HG02588 (cell line): Measurements from ENCODE around the gene SPIB.
A peak's percentile ranks its signal among the peaks of the same experiment; 100 is the strongest.
"Not testable (repeated sequence)": the region's sequence is repeated elsewhere in the genome, so short reads cannot be mapped to it uniquely, and the experiment has no call there.

Experiments
- ATAC-seq: cut with Tn5 transposase; IDR thresholded peaks from one replicate; pipeline ENCODE4 v1.9.1; 2021; ENCODE audit warnings: mild to moderate bottlenecking, moderate library complexity; ENCODE audit not compliant: unreplicated experiment

The SPIB gene

DNA sequence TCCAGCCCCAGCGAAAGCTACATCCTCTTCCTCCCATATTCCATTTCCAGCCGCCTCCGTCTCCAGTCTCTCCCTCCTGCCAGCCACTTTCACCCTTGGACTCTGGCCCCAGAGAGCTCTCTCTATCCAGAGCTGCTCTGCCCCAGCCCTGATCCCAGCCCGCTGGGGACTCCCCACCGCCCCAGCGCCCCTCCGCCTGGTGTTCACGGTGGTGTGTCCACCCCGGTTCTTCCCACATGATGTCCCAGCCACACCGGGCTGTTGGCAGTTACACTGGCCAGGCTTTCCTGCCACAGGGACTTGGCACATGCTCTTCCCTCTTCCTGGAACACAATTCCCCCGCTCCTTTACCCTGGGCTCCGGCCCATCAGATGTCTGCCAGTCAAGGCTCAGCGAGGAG, 46.3 kb downstream of the SPIB start:
- ATAC-seq, result no peak

DNA sequence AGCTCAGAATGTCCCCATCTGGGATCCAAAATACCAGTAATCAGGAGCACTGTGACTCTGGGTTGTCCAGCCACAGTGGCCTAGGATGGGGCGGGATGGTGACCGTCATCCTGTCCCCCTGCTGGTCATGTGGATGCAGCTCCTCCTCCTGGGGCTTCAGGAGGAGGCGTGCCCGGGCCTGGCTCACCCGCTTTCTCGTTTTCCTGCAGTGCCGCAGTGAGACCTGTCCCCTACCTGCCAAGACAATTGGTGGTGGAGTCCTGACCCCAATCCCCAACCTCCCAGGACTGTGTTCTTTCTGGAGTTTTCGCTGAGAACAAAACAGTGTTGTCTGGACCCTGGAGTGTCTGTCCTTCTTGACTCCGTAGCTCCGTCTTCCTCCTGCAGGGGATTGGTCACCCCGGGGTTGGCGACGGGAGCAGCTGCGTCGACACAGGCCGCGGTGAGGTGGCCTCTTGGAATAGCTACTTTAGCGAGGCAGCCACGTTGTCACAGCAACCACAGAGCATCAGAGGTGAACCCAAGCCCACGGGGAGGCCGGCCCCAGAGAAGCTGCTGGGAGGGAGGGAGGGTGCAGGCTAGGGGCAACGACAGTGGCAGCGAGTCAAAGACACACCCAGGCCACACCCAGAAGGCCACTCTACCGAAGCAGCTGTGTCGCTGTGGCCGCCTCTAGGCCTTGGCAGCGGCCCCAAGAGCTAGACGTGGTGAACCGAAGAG, 47.4 kb downstream of the SPIB start:
- no peak for ATAC-seq

DNA sequence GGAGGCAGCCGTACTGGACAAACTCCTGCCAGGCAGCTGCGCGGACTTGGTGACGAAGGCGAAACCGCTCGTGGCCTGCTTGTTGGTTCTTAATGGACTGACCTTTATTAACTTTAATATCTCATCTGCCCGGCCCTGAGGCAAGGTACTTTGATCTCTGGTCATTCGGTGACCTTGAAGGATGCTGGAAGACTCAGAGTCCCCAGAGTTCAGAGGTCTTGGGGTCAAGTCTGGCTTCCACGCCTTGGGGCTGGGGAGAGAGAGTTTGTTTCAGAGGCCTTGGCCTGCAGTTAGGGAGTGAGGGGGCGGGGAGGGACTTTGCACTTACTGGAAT, 47.9 kb downstream of the SPIB start:
- no peak for ATAC-seq

DNA sequence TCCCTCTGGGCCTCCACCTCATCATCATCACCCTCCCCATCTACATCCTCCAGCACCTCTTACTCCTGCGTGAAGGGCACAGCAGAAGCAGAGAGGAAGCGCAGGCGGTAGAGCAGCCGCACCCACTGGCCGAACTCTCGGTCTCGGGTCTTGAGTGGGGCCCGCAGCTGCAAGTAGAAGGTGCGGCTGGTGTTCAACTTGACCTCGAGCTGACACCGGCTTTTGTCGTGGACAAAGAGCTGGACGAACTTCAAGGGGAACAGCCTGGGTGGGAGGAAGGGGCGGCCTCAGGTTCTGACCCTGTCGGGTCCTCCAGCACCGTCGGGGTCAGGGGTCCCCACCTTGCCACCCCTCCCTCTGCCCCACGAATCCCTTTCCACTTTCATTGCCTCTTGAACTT, 48.8 kb downstream of the SPIB start:
- no peak for ATAC-seq

DNA sequence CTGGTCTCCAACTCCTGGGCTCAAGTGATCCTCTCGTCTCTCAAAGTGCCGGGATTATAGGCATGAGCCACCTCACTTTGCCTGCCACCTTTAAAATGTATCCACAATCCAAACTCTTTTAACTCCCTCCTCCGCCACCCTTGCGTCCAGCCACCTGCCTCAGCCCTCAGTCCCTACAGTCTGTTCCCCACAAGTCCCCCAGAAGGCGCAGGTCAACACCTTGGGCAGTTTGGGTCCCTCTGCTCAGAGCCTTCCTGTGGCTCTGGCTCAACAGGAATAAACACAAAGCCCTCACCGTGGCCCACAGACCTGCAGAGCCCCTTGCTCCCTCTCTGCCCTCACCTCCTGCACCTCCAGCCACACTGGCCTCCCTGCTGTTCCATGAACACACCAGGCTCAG, 50.1 kb downstream of the SPIB start:
- no peak for ATAC-seq

DNA sequence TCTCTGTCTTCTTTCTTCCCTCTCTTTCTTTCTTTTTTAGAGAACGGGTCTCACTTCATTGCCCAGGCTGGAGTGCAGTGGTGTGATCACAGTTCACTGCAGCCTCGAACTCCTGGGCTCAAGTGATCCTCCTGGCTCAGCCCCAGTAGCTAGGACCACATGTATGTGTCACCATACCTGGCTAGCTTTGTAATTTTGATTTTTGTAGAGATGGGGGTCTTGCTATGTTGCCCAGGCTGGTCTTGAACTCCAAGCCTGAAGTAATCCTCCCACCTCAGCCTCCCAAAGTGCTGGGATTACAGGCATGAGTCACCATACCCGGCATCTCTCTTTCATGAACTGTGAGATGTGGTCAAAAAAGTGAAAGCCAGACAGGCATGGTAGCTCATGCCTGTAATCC, 54.6 kb downstream of the SPIB start:
- not testable (repeated sequence) for ATAC-seq

DNA sequence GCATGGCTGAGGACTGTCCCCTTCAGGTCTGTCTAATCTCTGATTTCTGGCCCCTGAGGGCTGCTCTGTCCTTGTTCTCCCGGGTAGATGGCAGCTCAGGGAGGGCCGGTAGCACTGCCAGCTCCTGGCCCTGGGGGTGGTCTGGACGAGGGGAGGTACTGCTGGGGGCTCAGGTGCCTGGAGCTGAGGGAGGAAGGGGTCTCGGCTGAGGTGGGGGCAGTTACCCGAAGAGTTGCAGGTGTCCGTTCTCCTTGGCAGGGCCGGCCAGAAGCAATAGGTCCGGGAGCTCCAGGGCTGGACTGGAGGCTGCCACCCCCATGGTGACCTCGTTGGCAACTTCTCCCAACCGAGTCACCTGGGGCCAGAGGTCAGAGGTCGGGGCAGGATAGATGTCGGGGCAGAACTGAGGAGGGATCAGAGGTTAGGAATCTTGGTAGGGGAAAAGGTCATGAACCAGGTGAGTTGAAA, 56.4 kb downstream of the SPIB start:
- ATAC-seq, result no peak

DNA sequence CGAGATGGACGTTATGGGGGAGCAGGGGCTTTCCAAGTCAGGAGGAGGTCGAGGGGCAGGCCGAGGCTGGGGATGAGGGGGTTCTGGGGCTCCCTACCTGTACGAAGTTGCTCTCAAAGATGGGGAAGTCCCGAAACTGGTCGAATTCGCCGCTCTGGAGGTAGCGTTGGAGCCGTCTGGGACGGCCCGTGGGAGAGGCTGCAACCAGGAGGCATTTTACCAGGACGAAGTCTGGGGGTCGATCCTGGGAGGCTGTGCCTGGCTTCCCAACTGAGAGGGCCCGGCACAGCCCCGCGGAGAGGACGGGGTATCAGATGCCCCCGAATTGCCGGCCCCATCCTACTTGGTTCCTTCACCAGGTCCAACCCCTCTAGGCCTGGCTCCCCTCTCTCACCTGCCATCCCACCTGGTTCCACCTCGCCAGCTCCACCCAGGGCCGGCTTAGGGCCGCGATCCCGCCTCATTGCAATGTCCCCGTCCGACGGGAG, 57.0 kb downstream of the SPIB start:
- no peak for ATAC-seq

DNA sequence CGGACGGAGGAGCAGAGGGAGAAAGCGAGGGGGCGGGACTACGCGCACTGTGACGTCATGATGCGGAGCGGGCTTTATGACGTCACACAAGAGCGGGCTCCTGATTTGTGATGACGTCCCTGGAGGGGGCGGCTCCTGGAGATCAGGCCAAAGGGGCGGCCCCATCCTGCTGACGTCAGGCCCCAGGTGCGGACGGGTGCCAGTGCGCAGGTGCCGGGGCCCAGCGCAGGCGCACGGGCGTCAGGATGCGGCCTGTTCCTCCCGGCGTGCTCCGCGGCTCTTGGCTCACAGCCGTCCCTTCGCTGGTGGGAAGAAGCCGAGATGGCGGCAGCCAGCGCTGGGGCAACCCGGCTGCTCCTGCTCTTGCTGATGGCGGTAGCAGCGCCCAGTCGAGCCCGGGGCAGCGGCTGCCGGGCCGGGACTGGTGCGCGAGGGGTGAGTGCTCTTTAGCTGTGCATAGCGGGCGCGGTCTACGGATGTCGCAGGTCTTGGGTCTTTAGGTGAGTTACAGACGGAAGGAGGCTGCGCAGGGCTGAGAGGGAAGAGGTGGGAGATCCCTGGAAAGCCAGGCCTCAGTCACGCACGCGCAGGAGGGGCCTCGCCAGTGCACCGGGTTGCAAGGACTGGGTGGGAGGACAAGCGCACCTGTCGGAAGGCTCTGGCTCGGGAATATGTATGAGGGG, 57.6 kb downstream of the SPIB start, which contains the start of the genes EMC10 and GARIN5A:
Gene EMC10 (plus strand): TSS at position 284 of the 683 bp plus-strand sequence. CDS start 38 bp downstream, at position 322.
Gene GARIN5A (minus strand): TSS at position 625 of the 683 bp plus-strand sequence. CDS start 460 bp downstream, at position 165.
- peak; percentile 80 for ATAC-seq

DNA sequence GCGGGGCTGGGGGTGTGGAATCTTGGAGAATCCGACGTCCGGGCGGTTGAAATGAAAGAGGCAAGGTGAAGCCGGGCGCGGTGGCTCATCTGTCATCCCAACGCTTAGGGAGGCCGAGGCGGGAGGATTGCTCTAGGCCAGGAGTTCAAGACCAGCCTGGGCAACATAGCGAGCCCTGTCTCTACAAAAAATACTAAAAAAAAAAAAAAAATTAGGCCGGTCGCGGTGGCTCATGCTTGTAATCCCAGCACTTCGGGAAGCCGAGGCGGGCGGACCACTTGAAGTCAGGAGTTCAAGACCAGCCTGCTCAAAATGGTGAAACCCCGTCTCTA, 58.1 kb downstream of the SPIB start:
- ATAC-seq, result no peak

DNA sequence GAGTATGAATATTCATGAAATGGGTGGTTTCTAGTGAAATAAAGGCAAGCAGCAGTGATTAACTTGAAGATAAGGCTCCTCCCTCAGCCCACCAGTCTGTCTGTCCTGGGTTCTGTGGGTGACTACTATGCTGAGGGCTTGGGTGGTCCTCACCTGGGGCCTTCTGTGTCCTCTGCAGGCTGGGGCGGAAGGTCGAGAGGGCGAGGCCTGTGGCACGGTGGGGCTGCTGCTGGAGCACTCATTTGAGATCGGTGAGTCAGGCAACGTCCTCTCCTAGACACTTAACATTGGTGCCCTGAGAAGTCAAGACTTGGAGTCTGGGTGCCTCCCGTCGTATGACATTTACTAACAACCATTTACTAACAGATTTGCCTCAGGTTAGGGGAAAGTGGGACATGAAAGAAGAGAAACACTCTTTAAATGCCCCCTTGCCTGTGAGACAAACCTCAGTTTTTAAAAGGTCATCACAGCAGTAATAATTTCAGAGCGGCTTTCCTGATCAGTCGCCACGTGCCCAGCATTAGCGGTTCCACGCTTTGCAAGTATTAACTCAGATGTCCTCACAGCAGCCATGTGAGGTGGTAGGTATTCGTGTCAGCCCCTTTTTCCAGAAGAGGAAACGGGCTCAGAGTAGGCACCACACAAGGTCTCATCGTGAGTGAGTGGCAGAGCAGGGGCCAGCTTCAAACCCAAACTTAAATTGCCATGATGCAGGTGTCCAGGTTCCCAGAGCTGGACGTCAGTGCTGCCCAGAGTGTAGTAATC, 59.2 kb downstream of the SPIB start:
- no peak for ATAC-seq

DNA sequence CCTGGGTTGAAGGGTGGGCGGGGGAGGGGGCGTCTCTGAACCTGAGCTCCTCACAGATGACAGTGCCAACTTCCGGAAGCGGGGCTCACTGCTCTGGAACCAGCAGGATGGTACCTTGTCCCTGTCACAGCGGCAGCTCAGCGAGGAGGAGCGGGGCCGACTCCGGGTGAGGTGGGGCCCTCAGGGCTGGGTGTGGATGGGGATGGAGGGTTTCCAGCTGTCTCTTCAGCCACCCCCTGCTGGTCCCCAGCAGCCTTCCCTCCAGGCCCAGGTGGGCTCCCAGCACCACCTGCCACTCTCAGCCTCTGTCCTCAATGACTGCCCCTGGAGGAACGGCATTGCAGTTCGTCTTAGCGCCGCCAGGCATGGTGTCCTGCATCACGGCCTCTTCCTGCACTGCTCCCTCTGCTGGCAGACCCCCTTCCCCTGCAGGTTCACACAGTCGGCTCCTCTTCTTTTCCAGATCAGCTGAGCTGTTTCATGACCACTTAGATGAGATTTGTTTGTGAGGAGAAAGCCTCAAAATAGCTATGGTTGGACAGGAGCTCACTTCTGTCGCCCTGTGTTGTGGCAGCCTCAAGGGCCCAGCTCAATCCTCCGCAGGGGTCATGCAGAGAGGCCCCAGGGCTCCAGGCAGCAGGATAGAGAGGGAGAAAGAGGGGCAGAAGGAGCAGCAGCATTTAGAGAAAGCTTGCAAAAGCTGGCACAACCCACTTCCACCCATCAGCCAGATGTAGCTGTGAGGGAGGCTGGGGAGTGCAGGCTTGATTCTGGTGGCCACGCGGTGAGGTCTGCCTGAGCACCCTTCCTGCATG, 60.4 kb downstream of the SPIB start:
- ATAC-seq, result no peak

DNA sequence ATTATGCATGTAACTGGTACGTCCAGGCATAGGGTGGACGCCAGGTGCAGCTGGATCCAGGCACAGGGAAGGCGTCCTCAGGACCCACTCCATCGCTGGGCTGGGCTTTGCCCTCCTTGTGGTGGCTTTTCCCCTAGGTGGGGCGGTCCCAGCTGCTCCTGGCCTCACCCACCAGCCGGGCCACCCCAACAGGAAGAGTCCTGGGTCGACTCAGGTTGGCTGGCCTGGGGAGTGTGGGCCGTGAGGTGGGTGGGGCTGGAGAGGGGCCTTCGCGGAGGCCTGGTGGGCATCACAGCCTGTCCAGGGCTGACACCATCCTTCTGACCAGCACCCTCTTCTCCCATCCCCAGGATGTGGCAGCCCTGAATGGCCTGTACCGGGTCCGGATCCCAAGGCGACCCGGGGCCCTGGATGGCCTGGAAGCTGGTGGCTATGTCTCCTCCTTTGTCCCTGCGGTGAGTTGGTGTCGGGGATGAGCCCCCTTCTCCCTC, 61.1 kb downstream of the SPIB start:
- no peak for ATAC-seq

DNA sequence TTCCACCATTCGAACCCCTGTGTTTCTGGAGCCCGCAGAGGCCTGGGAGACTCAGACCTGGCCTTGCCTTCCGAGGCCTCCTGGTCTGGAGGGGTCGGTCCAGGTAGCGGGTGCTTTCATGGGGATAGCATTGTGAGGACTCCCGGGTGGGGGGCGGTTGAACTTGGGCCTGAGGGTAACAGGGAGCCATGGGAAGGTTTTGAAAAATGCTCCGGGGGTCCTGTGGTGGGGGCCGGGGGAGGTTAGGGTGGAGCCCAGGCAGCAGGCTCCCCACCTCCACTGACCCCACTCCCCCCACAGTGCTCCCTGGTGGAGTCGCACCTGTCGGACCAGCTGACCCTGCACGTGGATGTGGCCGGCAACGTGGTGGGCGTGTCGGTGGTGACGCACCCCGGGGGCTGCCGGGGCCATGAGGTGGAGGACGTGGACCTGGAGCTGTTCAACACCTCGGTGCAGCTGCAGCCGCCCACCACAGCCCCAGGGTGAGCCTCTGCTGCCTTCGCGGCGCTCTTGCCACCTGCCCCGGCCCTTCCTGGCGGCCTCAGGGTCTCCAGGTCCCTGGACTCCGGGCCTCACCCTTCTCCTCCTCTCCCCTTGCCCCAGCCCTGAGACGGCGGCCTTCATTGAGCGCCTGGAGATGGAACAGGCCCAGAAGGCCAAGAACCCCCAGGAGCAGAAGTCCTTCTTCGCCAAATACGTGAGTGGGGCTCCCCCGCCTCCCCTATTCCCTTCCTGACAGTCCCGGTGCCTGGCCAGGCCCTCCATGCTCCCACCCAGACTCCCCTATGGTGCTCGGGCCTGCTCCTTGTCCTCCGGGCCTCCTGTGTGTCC, 61.8 kb downstream of the SPIB start:
- no peak for ATAC-seq
